D341Med (cell line): ENCODE results near the gene FHDC1.
"Not testable (repeated sequence)": the region's sequence is repeated elsewhere in the genome, so short reads cannot be mapped to it uniquely, and the experiment has no call there.

Experiments
- DNase-seq: peaks from one replicate; pipeline ENCODE4 v3.0.0; 2012; ENCODE audit warnings: low spot score

The FHDC1 gene

GRCh38 chr4:152935631-152936445 is at the start of gene FHDC1:
Gene FHDC1 (plus strand): TSS chr4:152936323. CDS start chr4:152943058, 6,735 bp downstream.
- peak; percentile 60 for DNase-seq

GRCh38 chr4:152887981-152888380 is 48.1 kb upstream of the FHDC1 start:
- no peak for DNase-seq

- DNase-seq: no peak
Measured at GRCh38 chr4:152892974-152893373, 43.1 kb upstream of the FHDC1 start.

- no peak for DNase-seq
Measured at GRCh38 chr4:152894673-152895072, 41.5 kb upstream of the FHDC1 start.

- DNase-seq: no peak
Measured at GRCh38 chr4:152896811-152897210, 39.3 kb upstream of the FHDC1 start.

- DNase-seq: not testable (repeated sequence)
Measured at GRCh38 chr4:152898133-152898532, 38.0 kb upstream of the FHDC1 start.

GRCh38 chr4:152898606-152899005 is 37.5 kb upstream of the FHDC1 start:
- no peak for DNase-seq

- no peak for DNase-seq
Measured at GRCh38 chr4:152900395-152900794, 35.7 kb upstream of the FHDC1 start.

GRCh38 chr4:152901205-152901604 is 34.9 kb upstream of the FHDC1 start:
- DNase-seq: no peak

GRCh38 chr4:152903658-152904057 is 32.5 kb upstream of the FHDC1 start:
- DNase-seq: no peak

- no peak for DNase-seq
Measured at GRCh38 chr4:152909901-152910300, 26.2 kb upstream of the FHDC1 start.

GRCh38 chr4:152910521-152910920 is 25.6 kb upstream of the FHDC1 start:
- no peak for DNase-seq

GRCh38 chr4:152917543-152918395 is 18.4 kb upstream of the FHDC1 start:
- no peak for DNase-seq

GRCh38 chr4:152919826-152920225 is 16.3 kb upstream of the FHDC1 start:
- no peak for DNase-seq

- no peak for DNase-seq
Measured at GRCh38 chr4:152920768-152921167, 15.4 kb upstream of the FHDC1 start.

GRCh38 chr4:152921284-152921683 is 14.8 kb upstream of the FHDC1 start:
- no peak for DNase-seq

- DNase-seq: no peak
Measured at GRCh38 chr4:152925851-152926250, 10.3 kb upstream of the FHDC1 start.

- no peak for DNase-seq
Measured at GRCh38 chr4:152926959-152927358, 9.2 kb upstream of the FHDC1 start.

GRCh38 chr4:152927737-152928136 is 8.4 kb upstream of the FHDC1 start:
- no peak for DNase-seq

GRCh38 chr4:152928286-152928685 is 7.8 kb upstream of the FHDC1 start:
- DNase-seq: no peak

GRCh38 chr4:152929888-152930287 is 6.2 kb upstream of the FHDC1 start:
- DNase-seq: no peak

- no peak for DNase-seq
Measured at GRCh38 chr4:152935143-152935542, 980 bp upstream of the FHDC1 start.
